Right lobe of liver (tissue), 6 donors: ENCODE results near the gene POFUT2. TPM values are rescaled to one million over a fixed set of nuclear protein-coding genes. Genes with fewer than 3 reads are reported as not detected.

Source experiments
- ATAC-seq, 4 donors: fragments of 200-7000 bp; cut with Tn5 transposase; one replicate each; pipeline ENCODE4 v1.9.1; 2020; ENCODE audit warnings: mild to moderate bottlenecking in 4 of 4, moderate library complexity in 4 of 4
- DNase-seq, 3 donors: peaks; one replicate each; pipeline ENCODE4 v3.0.0-alpha.2; 2020
- H3K27ac ChIP-seq, 3 donors: fragments of 200-600 bp; one replicate each; pipeline ENCODE4 v1.8.0; 2022
- H3K27me3 ChIP-seq, 2 donors: fragments of 200-600 bp; one replicate each; pipeline ENCODE4 v1.8.0; 2022
- H3K36me3 ChIP-seq, 4 donors: fragments of 200-600 bp; sonication (generic) in 1 of 4; one replicate each; pipeline versions ENCODE4 v1.5.1 to v1.8.0; 2017 to 2022; ENCODE audit warnings: control low read depth in 1 of 4
- H3K4me1 ChIP-seq, 4 donors: fragments of 200-600 bp; sonication (generic) in 1 of 4; one replicate each; pipeline versions ENCODE4 v1.5.1 to v1.8.0; 2017 to 2022; ENCODE audit warnings: control low read depth in 1 of 4
- H3K4me3 ChIP-seq, 3 donors: fragments of 200-600 bp; one replicate each; pipeline ENCODE4 v1.8.0; 2022
- H3K9me3 ChIP-seq, 4 donors: fragments of 200-600 bp; sonication (generic) in 1 of 4; one replicate each; pipeline versions ENCODE4 v1.5.1 to v1.8.0; 2017 to 2022; ENCODE audit warnings: control low read depth in 1 of 4
- POLR2A ChIP-seq: fragments of 450-650 bp; IDR thresholded peaks from one replicate; pipeline ENCODE4 v1.6.1; 2017; ENCODE audit warnings: antibody characterized with exemption, mild to moderate bottlenecking
- WGBS: methylation state at CpG from one replicate; pipeline ENCODE4 v1.1.6; 2018; ENCODE audit warnings: low coverage, low lambda C conversion rate; ENCODE audit not compliant: insufficient coverage; ENCODE audit errors: missing lambda C conversion rate; 5-methylcytosine and 5-hydroxymethylcytosine counted together
- intact Hi-C, 2 donors: fragments of 100-400 bp; cut with DNase I; formaldehyde crosslinking; loops; one replicate each; pipeline versions ENCODE4 v1.11.2 to v1.14.1; 2022
- total RNA-seq, 6 experiments: library from RNA; depleted of rRNA in 2 of 6; stranded (reverse); fragments of >200 nt in 2 of 6; fragmentation: NEBNext Ultra II Directional in 3 of 6; extraction: Animal tissue kit (Norgen Biotek cat#: 25700) in 3 of 6; gene quantifications; one replicate each; pipeline versions ENCODE4 v1.1.0 to v1.2.4, GENCODE V29; 2016 to 2023
- TF ChIP-seq, protein P1 (sequence below), 4 donors: fragments of 200-600 bp in 3 of 4; fragments of 450-650 bp in 1 of 4; IDR thresholded peaks; one replicate each; pipeline versions ENCODE4 v1.5.1 to v1.8.0; 2016 to 2022; ENCODE audit warnings: antibody characterized with exemption in 4 of 4, mild to moderate bottlenecking in 2 of 4
- donor health status: DM: no; HTN: yes; CAD: no.
- donor health status: DM: no; HTN: no; CAD: no.
- donor health status: DM: no; HTN: no; CAD: no.
- donor health status: DM: no; HTN: yes; CAD: no.
- donor health status: DM: no; HTN: yes; CAD: no.

POFUT2 gene
- total RNA-seq, 6 experiments from 2014 or later: 10.5 to 22.0 (median 13.7) TPM

DNA sequence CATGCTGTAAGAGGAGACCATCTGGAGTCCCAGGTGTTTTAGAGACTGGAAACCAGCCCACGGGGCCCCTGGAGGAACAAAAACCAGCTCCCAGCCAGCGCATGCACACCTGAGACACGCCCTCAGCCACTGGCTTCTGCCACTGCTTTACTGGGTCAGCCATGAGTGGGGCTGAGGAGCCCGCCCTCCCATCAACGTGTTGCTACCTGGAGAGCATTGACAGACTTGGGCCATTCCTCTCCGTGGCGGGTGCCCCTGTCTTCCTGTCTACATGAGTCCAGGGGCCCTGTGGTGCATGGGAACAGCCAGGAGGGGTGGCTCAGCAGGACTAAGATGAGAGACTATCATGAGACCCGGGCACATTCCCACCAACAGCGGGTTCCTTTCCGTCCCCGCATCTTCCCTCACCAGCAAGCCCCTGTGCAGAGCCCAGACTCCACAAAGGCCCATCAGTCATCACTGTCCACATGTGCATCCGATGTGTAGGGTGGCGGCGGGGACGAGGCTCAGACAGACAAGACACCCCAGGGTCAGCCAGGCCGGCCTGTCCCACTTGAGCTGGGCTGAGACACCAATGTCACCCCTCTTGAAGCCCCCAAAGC lies 45.4 kb upstream of the POFUT2 start:
- intact Hi-C loops: loop anchor here in 1 of 2 donors (10.0 kb wide), 1 partner anchor 72 kb away; the partner anchor contains the start of gene COL18A1
- peak in 1 of 3 donors; percentile 40 for DNase-seq
- H3K36me3 ChIP-seq: no peaks in the 10 kb centered on the region
- no peaks in the 10 kb centered on the region for H3K27me3 ChIP-seq
- no peak for ATAC-seq
- no peak overlapping the region for H3K4me3 ChIP-seq
- H3K9me3 ChIP-seq: no peaks in the 10 kb centered on the region
- no peak overlapping the region for H3K27ac ChIP-seq
- H3K4me1 ChIP-seq: peaks cover 0 to 21% (median 8%) of the 10 kb centered on the region in 4 donors
- TF ChIP-seq POLR2A: no peak
- TF ChIP-seq, protein P1, sequence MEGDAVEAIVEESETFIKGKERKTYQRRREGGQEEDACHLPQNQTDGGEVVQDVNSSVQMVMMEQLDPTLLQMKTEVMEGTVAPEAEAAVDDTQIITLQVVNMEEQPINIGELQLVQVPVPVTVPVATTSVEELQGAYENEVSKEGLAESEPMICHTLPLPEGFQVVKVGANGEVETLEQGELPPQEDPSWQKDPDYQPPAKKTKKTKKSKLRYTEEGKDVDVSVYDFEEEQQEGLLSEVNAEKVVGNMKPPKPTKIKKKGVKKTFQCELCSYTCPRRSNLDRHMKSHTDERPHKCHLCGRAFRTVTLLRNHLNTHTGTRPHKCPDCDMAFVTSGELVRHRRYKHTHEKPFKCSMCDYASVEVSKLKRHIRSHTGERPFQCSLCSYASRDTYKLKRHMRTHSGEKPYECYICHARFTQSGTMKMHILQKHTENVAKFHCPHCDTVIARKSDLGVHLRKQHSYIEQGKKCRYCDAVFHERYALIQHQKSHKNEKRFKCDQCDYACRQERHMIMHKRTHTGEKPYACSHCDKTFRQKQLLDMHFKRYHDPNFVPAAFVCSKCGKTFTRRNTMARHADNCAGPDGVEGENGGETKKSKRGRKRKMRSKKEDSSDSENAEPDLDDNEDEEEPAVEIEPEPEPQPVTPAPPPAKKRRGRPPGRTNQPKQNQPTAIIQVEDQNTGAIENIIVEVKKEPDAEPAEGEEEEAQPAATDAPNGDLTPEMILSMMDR (IDR thresholded peaks at IDR 0.05): no peak
- WGBS: no CpG with 5 or more reads among the region's 16 CpGs

DNA sequence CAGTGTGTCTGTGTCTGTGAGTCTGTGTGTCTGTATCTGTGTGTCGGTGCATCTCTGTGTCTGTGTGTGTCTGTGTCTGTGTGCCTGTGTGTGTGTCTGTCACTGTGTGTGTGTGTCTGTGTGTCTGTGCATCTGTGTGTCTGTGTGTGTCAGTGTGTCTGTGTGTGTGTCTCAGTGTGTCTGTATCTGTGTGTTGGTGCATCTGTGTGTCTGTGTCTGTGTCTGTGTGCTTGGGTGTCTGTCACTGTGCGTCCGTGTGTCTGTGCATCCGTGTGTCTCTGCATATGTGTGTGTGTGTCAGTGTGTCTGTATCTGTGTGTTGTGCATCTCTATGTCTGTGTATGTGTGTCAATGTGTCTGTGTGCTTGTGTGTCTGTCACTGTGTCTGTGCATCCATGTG lies 44.7 kb upstream of the POFUT2 start:
- Histone ChIP-seq H3K36me3 (no peaks in the 10 kb centered on the region), H3K27me3 (no peaks in the 10 kb centered on the region), H3K9me3 (no peaks in the 10 kb centered on the region), H3K4me1 (peaks cover 0 to 21% (median 8%) of the 10 kb centered on the region in 4 donors), H3K27ac (no peak overlapping the region), H3K4me3 (no peak overlapping the region)
- TF ChIP-seq POLR2A: no peak
- TF ChIP-seq, protein P1 (IDR thresholded peaks at IDR 0.05): no peak
- DNase-seq: peak in 1 of 3 donors; percentile 27
- no peak for ATAC-seq
- 100% methylated on average over 1 of the region's 4 CpGs for WGBS
- intact Hi-C loops: loop anchor here in 1 of 2 donors (10.0 kb wide), 1 partner anchor 72 kb away; the partner anchor contains the start of gene COL18A1

DNA sequence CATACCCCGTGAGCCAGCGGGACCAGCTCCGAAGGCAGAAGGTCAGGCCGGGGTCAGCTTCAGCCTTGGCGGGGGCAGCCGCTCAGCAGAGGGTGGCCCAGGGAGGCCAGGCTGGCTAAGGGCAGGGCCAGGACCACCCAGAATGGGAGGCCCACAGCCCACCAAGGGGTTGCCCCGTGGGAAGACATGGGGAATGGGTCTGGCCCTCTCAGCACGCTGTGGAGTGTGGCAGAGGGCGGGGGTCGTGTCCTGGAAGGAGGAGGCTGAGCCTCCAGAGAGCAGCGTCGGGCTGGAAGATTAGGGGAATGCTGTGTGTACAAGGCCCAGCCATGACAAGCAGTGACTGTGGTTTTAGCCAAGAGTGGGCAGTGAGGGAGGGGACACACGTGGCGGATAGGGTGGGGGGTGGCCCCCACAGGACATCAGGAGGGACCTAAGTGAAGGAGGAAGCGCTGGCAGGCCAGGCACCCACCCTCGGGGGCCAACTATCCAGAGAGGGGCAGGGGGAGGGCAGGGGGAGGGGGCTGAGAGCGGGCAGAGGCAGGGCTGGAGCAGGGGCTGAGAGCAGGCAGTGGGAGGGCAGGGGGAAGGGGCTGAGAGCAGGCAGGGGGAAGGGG lies 43.9 kb upstream of the POFUT2 start:
- DNase-seq (peak in 1 of 3 donors; percentile 52), ATAC-seq (no peak)
- no peak overlapping the region for H3K4me3 ChIP-seq
- no peaks in the 10 kb centered on the region for H3K9me3 ChIP-seq
- intact Hi-C loops: loop anchor here in 1 of 2 donors (10.0 kb wide), 1 partner anchor 73 kb away; the partner anchor contains the start of gene COL18A1
- no peak for TF ChIP-seq POLR2A
- TF ChIP-seq, protein P1 (IDR thresholded peaks at IDR 0.05): no peak
- no peaks in the 10 kb centered on the region for H3K27me3 ChIP-seq
- H3K4me1 ChIP-seq: peaks cover 0 to 21% (median 8%) of the 10 kb centered on the region in 4 donors
- 61% methylated on average over 9 of the region's 17 CpGs for WGBS
- no peak overlapping the region for H3K27ac ChIP-seq
- H3K36me3 ChIP-seq: no peaks in the 10 kb centered on the region

DNA sequence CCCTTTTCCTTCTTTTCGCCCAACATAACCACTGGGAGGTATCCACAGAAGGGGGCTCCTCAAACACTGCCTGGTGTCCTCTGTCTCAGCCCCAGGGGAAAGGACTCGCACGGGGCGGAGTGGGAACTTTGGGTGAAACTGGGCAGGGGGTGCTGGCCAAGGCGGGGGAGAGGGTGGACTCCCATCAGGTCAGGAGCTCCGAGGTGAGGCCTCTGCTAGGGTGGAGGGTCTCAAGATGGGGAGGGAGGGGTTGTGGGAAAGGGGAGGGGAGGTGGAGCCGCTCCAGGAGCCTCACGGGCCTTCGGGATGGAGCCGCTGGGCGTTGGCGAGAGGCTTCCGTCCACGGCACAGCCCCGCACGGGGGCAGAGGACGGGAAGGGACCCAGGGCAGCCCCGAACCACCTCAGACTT lies 43.2 kb upstream of the POFUT2 start:
- TF ChIP-seq, protein P1 (IDR thresholded peaks at IDR 0.05): no peak
- TF ChIP-seq POLR2A: no peak
- Histone ChIP-seq H3K9me3 (no peaks in the 10 kb centered on the region), H3K27ac (no peak overlapping the region), H3K36me3 (no peaks in the 10 kb centered on the region), H3K4me3 (no peak overlapping the region), H3K4me1 (peaks cover 0 to 21% (median 8%) of the 10 kb centered on the region in 4 donors), H3K27me3 (no peaks in the 10 kb centered on the region)
- DNase-seq: peak in 1 of 3 donors; percentile 51
- WGBS: 89% methylated on average over 11 of the region's 18 CpGs
- intact Hi-C loops: loop anchor here in 1 of 2 donors (10.0 kb wide), 1 partner anchor 74 kb away; the partner anchor contains the start of gene COL18A1
- no peak for ATAC-seq
